Measurements from ENCODE around the gene SMURF1. TPM values are rescaled to one million over a fixed set of nuclear protein-coding genes. Genes with fewer than 3 reads are reported as not detected.
A peak's percentile ranks its signal among the peaks of the same experiment; 100 is the strongest.

SMURF1 gene
- total RNA-seq, 2 donors from 2014 or later = 16.9 to 31.3 TPM

- peaks cover 0 to 6% (median 0%) of the 10 kb centered on the region in 3 donors for H3K9me3 ChIP-seq
- intact Hi-C loops (cut with DNase I) = no loop called here
- WGBS, 2 donors = 84 to 88% methylated on average over 15 of the region's 15 CpGs
These were observed 111.0 kb downstream of the SMURF1 start for GRCh38 chr7:99032928-99033327.

GRCh38 chr7:99031496-99031895, 112.4 kb downstream of the SMURF1 start:
- intact Hi-C loops (cut with DNase I) = no loop called here
- Histone ChIP-seq H3K36me3 (replicated peaks in 1 of 2; ENCODE audit: insufficient read depth in 1 of 2, low read depth in 2 of 2) (peaks cover 16 to 39% of the 10 kb centered on the region in 2 donors), H3K4me1 (no peaks in the 10 kb centered on the region), H3K9me3 (peaks cover 0 to 6% (median 0%) of the 10 kb centered on the region in 3 donors), H3K27me3 (no peaks in the 10 kb centered on the region), H3K4me3 (no peak overlapping the region), H3K27ac (peak overlapping the region in 2 of 4 donors; percentile 2 to 25)
- DNase-seq (peak in 1 of 4 donors; percentile 4), ATAC-seq (no peak)
- WGBS, 2 donors = 96% methylated on average over 7 of the region's 7 CpGs
- no peak for TF ChIP-seq POLR2A (IDR thresholded peaks at IDR 0.05)
- TF ChIP-seq, protein P1, sequence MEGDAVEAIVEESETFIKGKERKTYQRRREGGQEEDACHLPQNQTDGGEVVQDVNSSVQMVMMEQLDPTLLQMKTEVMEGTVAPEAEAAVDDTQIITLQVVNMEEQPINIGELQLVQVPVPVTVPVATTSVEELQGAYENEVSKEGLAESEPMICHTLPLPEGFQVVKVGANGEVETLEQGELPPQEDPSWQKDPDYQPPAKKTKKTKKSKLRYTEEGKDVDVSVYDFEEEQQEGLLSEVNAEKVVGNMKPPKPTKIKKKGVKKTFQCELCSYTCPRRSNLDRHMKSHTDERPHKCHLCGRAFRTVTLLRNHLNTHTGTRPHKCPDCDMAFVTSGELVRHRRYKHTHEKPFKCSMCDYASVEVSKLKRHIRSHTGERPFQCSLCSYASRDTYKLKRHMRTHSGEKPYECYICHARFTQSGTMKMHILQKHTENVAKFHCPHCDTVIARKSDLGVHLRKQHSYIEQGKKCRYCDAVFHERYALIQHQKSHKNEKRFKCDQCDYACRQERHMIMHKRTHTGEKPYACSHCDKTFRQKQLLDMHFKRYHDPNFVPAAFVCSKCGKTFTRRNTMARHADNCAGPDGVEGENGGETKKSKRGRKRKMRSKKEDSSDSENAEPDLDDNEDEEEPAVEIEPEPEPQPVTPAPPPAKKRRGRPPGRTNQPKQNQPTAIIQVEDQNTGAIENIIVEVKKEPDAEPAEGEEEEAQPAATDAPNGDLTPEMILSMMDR (IDR thresholded peaks at IDR 0.05) = no peak

More at GRCh38 chr7:99032928-99033327, 111.0 kb downstream of the SMURF1 start:
- TF ChIP-seq POLR2A (IDR thresholded peaks at IDR 0.05) = no peak
- TF ChIP-seq, protein P1 (IDR thresholded peaks at IDR 0.05) = no peak
- no peaks in the 10 kb centered on the region for H3K4me1 ChIP-seq
- no peak overlapping the region for H3K4me3 ChIP-seq
- no peak overlapping the region for H3K27ac ChIP-seq
- H3K27me3 ChIP-seq = no peaks in the 10 kb centered on the region
- peaks cover 16 to 43% of the 10 kb centered on the region in 2 donors for H3K36me3 ChIP-seq (replicated peaks in 1 of 2; ENCODE audit: insufficient read depth in 1 of 2, low read depth in 2 of 2)
- no peak for ATAC-seq
- DNase-seq = peak in 1 of 4 donors; percentile 6

DNA sequence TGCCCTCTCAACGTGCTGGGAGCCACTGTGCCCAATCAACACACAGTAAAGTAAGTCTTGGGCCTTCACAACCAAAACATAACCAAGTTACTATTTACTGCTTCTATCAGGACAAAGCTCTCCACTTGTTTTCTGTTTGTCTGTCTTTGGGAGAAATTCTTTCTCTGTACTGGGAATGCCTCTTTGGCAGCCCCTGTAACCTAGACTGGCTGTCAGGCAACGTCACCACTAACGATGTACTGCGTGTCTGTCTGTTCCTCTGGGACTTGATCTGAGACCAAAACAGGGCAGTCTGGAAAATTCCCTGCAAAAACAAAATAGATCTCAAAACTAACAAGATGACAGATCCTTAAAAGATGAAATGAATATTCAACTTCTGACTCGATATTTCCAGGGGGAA, 113.0 kb downstream of the SMURF1 start:
- ATAC-seq = peak; percentile 41
- intact Hi-C loops (cut with DNase I) = no loop called here
- WGBS, 2 donors = 90 to 92% methylated on average over 5 of the region's 5 CpGs

DNA sequence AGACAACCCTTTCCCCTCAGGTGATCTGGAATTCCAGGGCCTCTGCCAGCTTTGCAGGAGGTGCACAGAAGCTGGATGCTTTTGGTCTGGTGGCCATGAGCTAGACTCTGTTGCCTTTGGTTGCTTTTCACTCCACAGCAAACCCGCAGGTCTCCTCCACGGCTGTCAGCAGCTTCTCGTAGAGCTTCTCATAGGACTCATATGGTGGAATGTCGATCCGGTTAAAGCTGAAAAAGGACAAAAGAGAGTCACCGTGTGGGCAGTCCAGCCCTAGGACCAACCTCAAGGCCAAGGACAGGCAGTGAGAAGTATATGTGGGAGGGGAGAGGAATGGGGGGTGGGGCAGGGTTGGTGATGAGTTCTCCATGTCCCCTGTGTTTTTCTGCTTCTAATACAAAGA, 113.5 kb downstream of the SMURF1 start:
- intact Hi-C loops (cut with DNase I) = no loop called here
- WGBS, 2 donors = 92 to 97% methylated on average over 6 of the region's 6 CpGs
- H3K27ac ChIP-seq = peak overlapping the region in 1 of 4 donors; percentile 51

More for the DNA sequence above, 113.0 kb downstream of the SMURF1 start:
- Histone ChIP-seq H3K9me3 (peaks cover 0 to 6% (median 0%) of the 10 kb centered on the region in 3 donors), H3K27me3 (no peaks in the 10 kb centered on the region), H3K4me3 (no peak overlapping the region), H3K27ac (peak overlapping the region in 1 of 4 donors; percentile 51), H3K4me1 (no peaks in the 10 kb centered on the region), H3K36me3 (replicated peaks in 1 of 2; ENCODE audit: insufficient read depth in 1 of 2, low read depth in 2 of 2) (peaks cover 16 to 39% of the 10 kb centered on the region in 2 donors)
- DNase-seq = peak in 1 of 4 donors; percentile 27
- TF ChIP-seq POLR2A (IDR thresholded peaks at IDR 0.05) = no peak
- TF ChIP-seq, protein P1 (IDR thresholded peaks at IDR 0.05) = no peak

More for the DNA sequence above, 113.5 kb downstream of the SMURF1 start:
- Histone ChIP-seq H3K27me3 (no peaks in the 10 kb centered on the region), H3K4me3 (no peak overlapping the region), H3K9me3 (peaks cover 0 to 6% (median 0%) of the 10 kb centered on the region in 3 donors), H3K4me1 (no peaks in the 10 kb centered on the region), H3K36me3 (replicated peaks in 1 of 2; ENCODE audit: insufficient read depth in 1 of 2, low read depth in 2 of 2) (peaks cover 16 to 35% of the 10 kb centered on the region in 2 donors)
- DNase-seq (no peak), ATAC-seq (no peak)
- TF ChIP-seq, protein P1 (IDR thresholded peaks at IDR 0.05) = no peak
- TF ChIP-seq POLR2A (IDR thresholded peaks at IDR 0.05) = no peak

All from body of pancreas (tissue), 4 donors.